Measurements from ENCODE around the gene SH3TC1. TPM values are rescaled to one million over a fixed set of nuclear protein-coding genes. Genes with fewer than 3 reads are reported as not detected.

SH3TC1 gene
- polyA plus RNA-seq, 1 donor (not counting 4 experiments of a cell fraction or from before 2014, with no cell fraction given), result 12.3 TPM

DNA sequence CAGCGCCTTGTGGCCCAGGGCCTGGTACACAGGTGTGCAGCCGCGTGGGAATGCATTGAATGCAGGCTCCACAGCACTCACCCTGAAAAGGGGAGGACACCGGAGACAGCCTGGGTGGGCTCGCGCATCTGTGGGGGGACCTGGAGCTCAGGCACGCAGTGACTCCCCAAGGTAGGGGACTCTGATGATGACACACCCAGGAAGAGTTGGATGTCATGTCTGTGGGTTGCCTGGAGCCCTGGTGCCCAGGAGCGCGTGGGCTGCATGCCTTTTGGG lies 37.8 kb downstream of the SH3TC1 start:
- H3K4me3 ChIP-seq (ENCODE audit: control insufficient read depth in 2 of 3, extremely low read depth in 1 of 3, insufficient read depth in 2 of 3, low read depth in 1 of 3, low read length in 3 of 3), result no peak overlapping the region
- no peak for FAIRE-seq
- no peak overlapping the region for H3K9ac ChIP-seq (ENCODE audit: control insufficient read depth, extremely low read depth, insufficient read depth, low read length)
- no peak overlapping the region for H3K4me2 ChIP-seq (ENCODE audit: control insufficient read depth, extremely low read depth, insufficient read depth, low read depth, low read length)
- peaks cover 6% of the 10 kb centered on the region for H4K20me1 ChIP-seq (ENCODE audit: control insufficient read depth, extremely low read depth, insufficient read depth, low read length)
- H3K9me1 ChIP-seq (ENCODE audit: control insufficient read depth, extremely low read depth, insufficient read depth, low read length), result peaks cover 3% of the 10 kb centered on the region
- H3K79me2 ChIP-seq (ENCODE audit: control insufficient read depth, insufficient read depth, low read length), result no peaks in the 10 kb centered on the region
- no peak for DNase-seq (ENCODE audit: low read depth, low spot score)
- dilution Hi-C loops (cut with MboI; ENCODE audit: extremely low pct_ligation_motif_present, low sequenced_read_pairs), result no loop called here
- peaks cover 40 to 60% of the 10 kb centered on the region in 2 experiments for H3K36me3 ChIP-seq (ENCODE audit: control insufficient read depth in 2 of 2, extremely low read depth in 1 of 2, insufficient read depth in 2 of 2, low read length in 2 of 2)
- TF ChIP-seq EZH2 (IDR thresholded peaks at IDR 0.05; ENCODE audit: low read length), result no peak
- TF ChIP-seq, protein P1, sequence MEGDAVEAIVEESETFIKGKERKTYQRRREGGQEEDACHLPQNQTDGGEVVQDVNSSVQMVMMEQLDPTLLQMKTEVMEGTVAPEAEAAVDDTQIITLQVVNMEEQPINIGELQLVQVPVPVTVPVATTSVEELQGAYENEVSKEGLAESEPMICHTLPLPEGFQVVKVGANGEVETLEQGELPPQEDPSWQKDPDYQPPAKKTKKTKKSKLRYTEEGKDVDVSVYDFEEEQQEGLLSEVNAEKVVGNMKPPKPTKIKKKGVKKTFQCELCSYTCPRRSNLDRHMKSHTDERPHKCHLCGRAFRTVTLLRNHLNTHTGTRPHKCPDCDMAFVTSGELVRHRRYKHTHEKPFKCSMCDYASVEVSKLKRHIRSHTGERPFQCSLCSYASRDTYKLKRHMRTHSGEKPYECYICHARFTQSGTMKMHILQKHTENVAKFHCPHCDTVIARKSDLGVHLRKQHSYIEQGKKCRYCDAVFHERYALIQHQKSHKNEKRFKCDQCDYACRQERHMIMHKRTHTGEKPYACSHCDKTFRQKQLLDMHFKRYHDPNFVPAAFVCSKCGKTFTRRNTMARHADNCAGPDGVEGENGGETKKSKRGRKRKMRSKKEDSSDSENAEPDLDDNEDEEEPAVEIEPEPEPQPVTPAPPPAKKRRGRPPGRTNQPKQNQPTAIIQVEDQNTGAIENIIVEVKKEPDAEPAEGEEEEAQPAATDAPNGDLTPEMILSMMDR (optimal IDR thresholded peaks at IDR 0.05 in 1 of 3, IDR thresholded peaks at IDR 0.05 in 1 of 3, conservative IDR thresholded peaks at IDR 0.05 in 1 of 3; ENCODE audit: extremely low read depth in 1 of 3, insufficient read depth in 2 of 3, low read length in 3 of 3), result no peak
- no peaks in the 10 kb centered on the region for H3K4me1 ChIP-seq (ENCODE audit: control insufficient read depth, extremely low read depth, insufficient read depth, low read length)
- no peaks in the 10 kb centered on the region for H3K9me3 ChIP-seq (ENCODE audit: control insufficient read depth, low read depth, low read length)
- H2AFZ ChIP-seq (ENCODE audit: control insufficient read depth, low read length), result no peak overlapping the region
- H3K27me3 ChIP-seq (ENCODE audit: control insufficient read depth, extremely low read depth, insufficient read depth, low read length), result no peaks in the 10 kb centered on the region
- H3K27ac ChIP-seq (ENCODE audit: control insufficient read depth, insufficient read depth, low read length), result no peak overlapping the region

DNA sequence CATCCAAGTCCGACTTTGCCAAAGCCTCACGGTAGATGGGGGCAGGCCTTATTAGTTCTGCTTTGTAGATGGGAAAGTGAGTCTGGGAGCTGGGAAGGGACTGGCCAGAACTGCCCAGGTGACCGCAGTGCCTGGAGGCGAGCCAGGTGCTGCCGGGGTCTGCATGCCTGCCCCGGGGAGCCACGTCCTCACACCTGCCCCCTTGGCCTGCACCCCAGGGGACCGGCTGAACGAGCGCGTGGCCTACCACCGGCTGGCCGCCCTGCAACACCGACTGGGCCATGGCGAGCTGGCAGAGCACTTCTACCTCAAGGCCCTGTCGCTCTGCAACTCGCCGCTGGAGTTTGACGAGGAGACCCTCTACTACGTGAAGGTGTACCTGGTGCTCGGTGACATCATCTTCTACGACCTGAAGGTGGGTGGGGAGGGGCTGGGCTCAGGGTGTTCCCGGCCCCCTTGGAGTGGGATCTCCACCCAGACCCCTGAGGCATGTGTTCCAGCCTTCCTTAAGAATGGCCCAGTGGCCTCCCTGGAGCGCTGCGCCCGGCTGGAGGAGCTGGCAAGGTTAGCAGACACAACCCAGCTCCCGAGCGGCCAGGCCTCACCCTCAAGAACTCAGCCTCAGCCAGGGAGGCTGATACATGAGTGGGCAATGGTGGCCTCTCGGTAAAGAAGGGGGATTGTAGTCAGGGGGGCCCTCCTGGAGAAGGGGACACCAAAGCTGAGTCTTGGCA lies 38.3 kb downstream of the SH3TC1 start:
- no peaks in the 10 kb centered on the region for H3K79me2 ChIP-seq (ENCODE audit: control insufficient read depth, insufficient read depth, low read length)
- H3K4me1 ChIP-seq (ENCODE audit: control insufficient read depth, extremely low read depth, insufficient read depth, low read length), result no peaks in the 10 kb centered on the region
- H4K20me1 ChIP-seq (ENCODE audit: control insufficient read depth, extremely low read depth, insufficient read depth, low read length), result peaks cover 6% of the 10 kb centered on the region
- no peak overlapping the region for H3K4me3 ChIP-seq (ENCODE audit: control insufficient read depth in 2 of 3, extremely low read depth in 1 of 3, insufficient read depth in 2 of 3, low read depth in 1 of 3, low read length in 3 of 3)
- no peaks in the 10 kb centered on the region for H3K27me3 ChIP-seq (ENCODE audit: control insufficient read depth, extremely low read depth, insufficient read depth, low read length)
- peaks cover 3% of the 10 kb centered on the region for H3K9me1 ChIP-seq (ENCODE audit: control insufficient read depth, extremely low read depth, insufficient read depth, low read length)
- dilution Hi-C loops (cut with MboI; ENCODE audit: extremely low pct_ligation_motif_present, low sequenced_read_pairs), result no loop called here
- peaks cover 40 to 58% of the 10 kb centered on the region in 2 experiments for H3K36me3 ChIP-seq (ENCODE audit: control insufficient read depth in 2 of 2, extremely low read depth in 1 of 2, insufficient read depth in 2 of 2, low read length in 2 of 2)
- no peak for DNase-seq (ENCODE audit: low read depth, low spot score)
- no peak for FAIRE-seq
- H3K4me2 ChIP-seq (ENCODE audit: control insufficient read depth, extremely low read depth, insufficient read depth, low read depth, low read length), result no peak overlapping the region
- no peaks in the 10 kb centered on the region for H3K9me3 ChIP-seq (ENCODE audit: control insufficient read depth, low read depth, low read length)
- H3K9ac ChIP-seq (ENCODE audit: control insufficient read depth, extremely low read depth, insufficient read depth, low read length), result no peak overlapping the region
- H2AFZ ChIP-seq (ENCODE audit: control insufficient read depth, low read length), result no peak overlapping the region
- TF ChIP-seq, protein P1 (optimal IDR thresholded peaks at IDR 0.05 in 1 of 3, IDR thresholded peaks at IDR 0.05 in 1 of 3, conservative IDR thresholded peaks at IDR 0.05 in 1 of 3; ENCODE audit: extremely low read depth in 1 of 3, insufficient read depth in 2 of 3, low read length in 3 of 3), result no peak
- TF ChIP-seq EZH2 (IDR thresholded peaks at IDR 0.05; ENCODE audit: low read length), result no peak
- H3K27ac ChIP-seq (ENCODE audit: control insufficient read depth, insufficient read depth, low read length), result no peak overlapping the region

Data from keratinocyte (primary cell).